Measurements from ENCODE around the gene NXPE3.

GRCh38 chr3:101816215-101817149 lies 37.5 kb downstream of the NXPE3 start:
- TF ChIP-seq CTCF (IDR thresholded peaks at IDR 0.05; ENCODE audit: low read depth, low read length) (no peak), POLR2A (IDR thresholded peaks at IDR 0.05; ENCODE audit: extremely low read depth, insufficient read length) (no peak)

All from NB4 (cell line).